ENCODE results near the gene SPOCK1. TPM values are rescaled to one million over a fixed set of nuclear protein-coding genes. Genes with fewer than 3 reads are reported as not detected.

SPOCK1 gene
- total RNA-seq, 4 donors from 2014 or later = 8.6 to 34.8 (median 13.2) TPM

GRCh38 chr5:137286025-137286610, 213.0 kb downstream of the SPOCK1 start:
- H3K4me3 ChIP-seq = no peak overlapping the region
- TF ChIP-seq EP300 (IDR thresholded peaks at IDR 0.05; ENCODE audit: low read depth) (no peak), CTCF (IDR thresholded peaks at IDR 0.05) (no peak), POLR2AphosphoS5 (IDR thresholded peaks at IDR 0.05) (no peak), POLR2A (IDR thresholded peaks at IDR 0.05) (no peak)
- no peaks in the 10 kb centered on the region for H3K9me3 ChIP-seq
- H3K27me3 ChIP-seq = peaks cover 26% of the 10 kb centered on the region
- in situ Hi-C loops (cut with MboI; ENCODE audit: low pct_ligation_motif_present in 1 of 4, low pct_unique_long_range_greater_than_20kb in 1 of 4, low sequenced_read_pairs in 3 of 4) (no loop called here), intact Hi-C loops (cut with DNase I; ENCODE audit: low total_unique reads) (no loop called here)
- no peaks in the 10 kb centered on the region for H3K36me3 ChIP-seq
- no peak overlapping the region for H3K27ac ChIP-seq
- WGBS, 2 donors (ENCODE audit: low coverage in 1 of 2) = 53 to 69% methylated on average over 2 to 4 of the region's 4 CpGs
- no peaks in the 10 kb centered on the region for H3K4me1 ChIP-seq
- no peak for DNase-seq

GRCh38 chr5:137283801-137284200, 215.3 kb downstream of the SPOCK1 start:
- Histone ChIP-seq H3K36me3 (no peaks in the 10 kb centered on the region), H3K4me1 (no peaks in the 10 kb centered on the region), H3K27ac (no peak overlapping the region), H3K9me3 (no peaks in the 10 kb centered on the region), H3K27me3 (peaks cover 15% of the 10 kb centered on the region), H3K4me3 (no peak overlapping the region)
- in situ Hi-C loops (cut with MboI; ENCODE audit: low pct_ligation_motif_present in 1 of 4, low pct_unique_long_range_greater_than_20kb in 1 of 4, low sequenced_read_pairs in 3 of 4) (no loop called here), intact Hi-C loops (cut with DNase I; ENCODE audit: low total_unique reads) (no loop called here)
- TF ChIP-seq POLR2AphosphoS5 (IDR thresholded peaks at IDR 0.05) = no peak
- no peak for TF ChIP-seq EP300 (IDR thresholded peaks at IDR 0.05; ENCODE audit: low read depth)
- TF ChIP-seq POLR2A (IDR thresholded peaks at IDR 0.05) = no peak
- TF ChIP-seq CTCF (IDR thresholded peaks at IDR 0.05) = no peak
- DNase-seq = no peak
- 48 to 100% methylated on average over 2 of the region's 2 CpGs for WGBS, 2 donors (ENCODE audit: low coverage in 1 of 2)

GRCh38 chr5:137282216-137282615, 216.9 kb downstream of the SPOCK1 start:
- H3K9me3 ChIP-seq = no peaks in the 10 kb centered on the region
- WGBS, 2 donors (ENCODE audit: low coverage in 1 of 2) = 40 to 45% methylated on average over 4 to 5 of the region's 5 CpGs
- in situ Hi-C loops (cut with MboI; ENCODE audit: low pct_ligation_motif_present in 1 of 4, low pct_unique_long_range_greater_than_20kb in 1 of 4, low sequenced_read_pairs in 3 of 4) (no loop called here), intact Hi-C loops (cut with DNase I; ENCODE audit: low total_unique reads) (no loop called here)
- DNase-seq = no peak
- TF ChIP-seq EP300 (IDR thresholded peaks at IDR 0.05; ENCODE audit: low read depth) (no peak), POLR2AphosphoS5 (IDR thresholded peaks at IDR 0.05) (no peak), CTCF (IDR thresholded peaks at IDR 0.05) (no peak), POLR2A (IDR thresholded peaks at IDR 0.05) (no peak)
- H3K27me3 ChIP-seq = no peaks in the 10 kb centered on the region
- H3K27ac ChIP-seq = no peak overlapping the region
- no peaks in the 10 kb centered on the region for H3K4me1 ChIP-seq
- H3K4me3 ChIP-seq = no peak overlapping the region
- no peaks in the 10 kb centered on the region for H3K36me3 ChIP-seq

- Histone ChIP-seq H3K36me3 (no peaks in the 10 kb centered on the region), H3K27ac (no peak overlapping the region), H3K4me3 (no peak overlapping the region), H3K9me3 (no peaks in the 10 kb centered on the region), H3K4me1 (no peaks in the 10 kb centered on the region), H3K27me3 (no peaks in the 10 kb centered on the region)
- intact Hi-C loops (cut with DNase I; ENCODE audit: low total_unique reads) = no loop called here
- WGBS, 2 donors (ENCODE audit: low coverage in 1 of 2) = 68 to 83% methylated on average over 1 of the region's 1 CpG
- in situ Hi-C loops (cut with MboI; ENCODE audit: low pct_ligation_motif_present in 1 of 4, low pct_unique_long_range_greater_than_20kb in 1 of 4, low sequenced_read_pairs in 3 of 4) = no loop called here
- no peak for DNase-seq
- TF ChIP-seq POLR2AphosphoS5 (IDR thresholded peaks at IDR 0.05) (no peak), EP300 (IDR thresholded peaks at IDR 0.05; ENCODE audit: low read depth) (no peak), POLR2A (IDR thresholded peaks at IDR 0.05) (no peak), CTCF (IDR thresholded peaks at IDR 0.05) (no peak)
Measured at GRCh38 chr5:137281201-137281600, 217.9 kb downstream of the SPOCK1 start.

Measured in transverse colon (tissue), 4 donors.